Measurements from ENCODE around the gene CD83.

The CD83 gene

DNA sequence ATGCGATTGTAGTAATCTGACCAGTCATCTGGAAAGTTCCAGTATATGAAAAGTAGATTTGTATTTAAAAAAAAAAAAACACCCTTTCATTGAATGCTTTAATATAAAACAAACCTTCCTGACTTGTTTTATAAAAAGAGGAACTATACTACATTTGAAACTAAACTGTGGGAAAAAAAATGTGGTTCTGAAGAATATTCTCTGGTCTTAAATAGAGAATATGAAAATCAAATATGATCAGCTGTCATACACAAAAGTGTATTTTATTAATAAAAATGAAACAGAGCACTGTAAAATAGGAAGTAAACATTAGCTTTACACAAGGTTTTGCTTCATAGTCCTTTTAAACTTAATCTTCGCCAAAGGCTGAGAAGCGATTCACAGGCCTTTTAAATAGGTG is 25.3 kb upstream of the CD83 start:
- no peak for DNase-seq

- no peak for DNase-seq
These were observed 24.5 kb upstream of the CD83 start for GRCh38 chr6:14092838-14093789.

GRCh38 chr6:14094721-14095120 is 22.9 kb upstream of the CD83 start:
- no peak for DNase-seq

- no peak for DNase-seq
These were observed 22.1 kb upstream of the CD83 start for GRCh38 chr6:14095437-14095836.

GRCh38 chr6:14100138-14100537 is 17.4 kb upstream of the CD83 start:
- DNase-seq = no peak

DNA sequence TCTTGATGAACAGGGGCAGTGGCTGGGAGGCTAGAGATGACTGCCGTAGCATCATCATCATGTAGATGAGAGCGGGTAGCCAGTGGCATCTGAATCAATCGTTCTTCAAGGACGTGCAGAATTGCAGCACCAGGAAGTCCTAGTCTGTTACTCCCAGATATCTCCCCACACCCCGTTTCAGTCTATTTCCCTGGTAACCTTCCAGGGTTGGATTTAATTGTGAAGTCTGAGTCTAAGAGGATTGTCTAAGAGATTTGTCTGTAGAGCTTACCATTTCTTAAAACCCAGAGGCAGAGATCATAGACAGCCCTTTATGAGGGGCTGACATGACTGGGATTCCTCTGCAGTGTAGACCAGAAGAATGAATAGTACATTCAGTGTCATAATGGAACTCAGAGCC is 16.6 kb upstream of the CD83 start:
- DNase-seq = no peak

DNA sequence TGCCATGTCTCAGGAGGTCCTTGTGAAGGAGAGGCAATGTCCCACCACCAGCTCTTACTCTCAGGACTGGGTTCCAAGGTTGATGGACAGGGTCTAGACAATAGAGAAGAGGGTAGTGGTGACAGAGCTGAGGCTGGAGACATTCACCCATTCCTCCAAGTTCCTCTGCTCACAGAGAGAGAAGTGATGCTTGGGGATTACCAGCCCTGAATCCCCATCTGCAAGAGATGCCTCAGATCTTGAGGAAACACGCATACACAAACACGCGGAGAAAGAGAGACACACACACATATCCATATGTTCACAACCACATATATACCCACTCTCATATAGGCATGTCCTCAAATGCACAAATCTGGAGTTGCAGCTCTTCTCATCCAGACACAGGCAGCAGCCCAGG is 15.2 kb upstream of the CD83 start:
- no peak for DNase-seq

GRCh38 chr6:14105547-14105946 is 12.0 kb upstream of the CD83 start:
- DNase-seq = no peak

GRCh38 chr6:14107000-14107399 is 10.6 kb upstream of the CD83 start:
- no peak for DNase-seq

- DNase-seq = no peak
These were observed 9.7 kb upstream of the CD83 start for GRCh38 chr6:14107711-14108494.

DNA sequence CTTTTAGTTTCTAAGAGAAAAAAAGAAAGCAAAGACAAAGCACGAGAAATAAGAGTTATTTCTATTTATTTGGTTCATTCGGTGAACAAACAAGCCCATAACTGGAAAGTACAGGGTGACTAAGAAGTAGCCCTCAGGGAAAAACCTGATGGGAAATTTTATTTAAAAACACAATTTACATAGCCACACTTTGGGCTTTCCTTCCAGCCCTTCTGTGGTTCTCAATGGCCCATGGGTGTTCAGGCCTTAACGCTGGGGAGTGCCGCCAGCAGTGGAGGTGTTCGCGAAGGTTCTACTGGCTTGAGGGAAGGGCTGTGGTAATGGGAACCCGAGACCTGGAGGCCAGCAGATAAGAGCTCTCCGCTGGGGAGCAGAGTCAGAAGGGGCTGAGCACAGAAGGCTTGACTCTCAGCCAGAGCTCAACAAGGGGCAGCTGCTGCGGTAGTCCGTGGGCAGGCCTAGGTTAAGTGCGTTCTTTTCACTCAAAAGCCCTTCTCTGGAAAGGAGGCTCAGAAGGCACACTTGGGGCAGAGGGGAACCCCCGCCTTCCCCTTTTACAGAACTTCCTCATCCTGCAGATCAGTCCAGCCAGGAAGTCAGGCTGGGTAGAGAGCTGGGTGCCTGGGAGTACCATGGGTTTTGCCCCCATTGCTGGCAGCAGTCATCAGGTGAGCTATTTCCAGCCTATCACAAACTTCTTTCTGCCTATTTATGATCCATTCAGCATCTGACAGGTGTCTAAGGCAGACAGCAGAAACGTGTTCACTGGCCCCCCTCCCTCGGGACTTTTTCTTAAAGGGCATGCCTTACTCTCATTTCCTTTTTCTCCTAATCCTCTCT is 8.8 kb upstream of the CD83 start:
- DNase-seq = peak; percentile 39

GRCh38 chr6:14109411-14109826 is 8.2 kb upstream of the CD83 start:
- no peak for DNase-seq

GRCh38 chr6:14110001-14110818 is 7.4 kb upstream of the CD83 start:
- DNase-seq = no peak

DNA sequence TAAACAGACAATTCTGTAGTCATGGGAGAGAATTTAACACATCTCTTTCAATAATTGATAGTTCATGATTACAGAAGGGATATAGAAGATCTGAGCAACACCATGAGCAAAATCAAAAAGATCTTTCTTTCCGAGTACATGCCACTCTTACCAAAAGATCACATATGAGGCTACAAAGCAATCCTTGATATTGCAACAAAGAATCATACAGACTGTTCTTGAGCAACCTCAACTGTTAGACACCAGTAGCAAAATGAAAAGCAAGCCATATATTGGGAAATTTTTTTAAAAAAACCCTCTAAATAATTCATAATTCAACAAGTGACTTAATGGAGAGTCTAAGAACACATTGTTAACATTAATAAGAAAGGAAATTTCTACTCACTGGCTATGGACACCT is 3.6 kb upstream of the CD83 start:
- no peak for DNase-seq

DNA sequence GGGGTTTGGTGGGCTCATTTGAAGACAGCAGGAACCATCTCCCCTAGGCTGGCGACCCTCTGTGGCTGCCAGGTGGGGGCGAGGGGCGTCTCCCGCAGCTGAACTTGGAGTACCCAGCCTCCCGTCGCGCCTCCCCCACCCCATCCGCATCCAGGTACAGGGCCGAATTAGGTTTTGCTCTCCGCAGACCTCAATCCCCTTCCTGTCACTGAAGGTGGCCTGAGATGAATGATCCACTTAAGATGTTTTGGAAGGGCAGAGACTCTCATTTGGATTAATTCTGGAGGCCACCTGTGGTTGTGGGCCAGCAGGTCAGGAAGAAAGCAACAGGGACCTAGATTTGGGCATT is 493 bp downstream of the CD83 start:
- no peak for DNase-seq

DNA sequence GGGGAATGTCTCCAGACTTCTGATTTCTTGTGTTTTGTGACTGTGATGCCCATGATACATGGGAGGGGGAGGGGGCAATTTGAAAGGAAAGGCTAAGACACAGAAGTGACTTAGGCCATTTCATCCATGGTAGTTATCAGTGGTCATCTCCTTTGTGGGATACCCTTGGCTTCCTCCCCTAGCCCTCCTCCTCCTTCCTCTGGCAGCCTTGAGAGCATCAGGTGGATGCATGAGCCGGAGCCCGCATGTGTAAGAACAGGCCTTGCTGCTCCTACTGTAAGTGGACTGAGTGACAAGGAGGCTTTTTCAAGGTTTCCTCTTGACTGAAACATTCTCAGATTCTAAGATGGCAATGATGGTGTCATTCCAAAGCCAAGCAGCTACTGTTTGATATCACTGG is 874 bp downstream of the CD83 start:
- DNase-seq = no peak

- no peak for DNase-seq
These were observed 2.2 kb downstream of the CD83 start for GRCh38 chr6:14119784-14120183.

DNA sequence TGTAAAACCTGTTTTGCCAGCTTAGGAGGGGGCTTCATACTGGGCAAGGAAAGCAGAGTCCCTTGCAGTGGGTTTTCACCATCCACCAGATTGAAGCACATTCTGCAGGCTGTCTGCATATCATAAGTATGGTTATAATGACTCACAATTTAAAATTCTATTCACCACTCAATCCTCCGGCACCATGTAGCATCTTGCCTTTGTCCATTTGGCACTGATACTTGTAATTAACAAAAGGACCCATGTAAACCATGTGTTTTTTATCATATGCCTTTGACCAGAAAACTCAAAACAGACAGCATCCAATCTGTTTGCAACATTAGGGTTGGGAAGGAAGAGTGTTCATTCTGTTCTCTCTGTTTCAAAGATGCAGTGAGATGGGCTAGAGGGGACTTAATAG is 3.0 kb downstream of the CD83 start:
- DNase-seq = no peak

DNA sequence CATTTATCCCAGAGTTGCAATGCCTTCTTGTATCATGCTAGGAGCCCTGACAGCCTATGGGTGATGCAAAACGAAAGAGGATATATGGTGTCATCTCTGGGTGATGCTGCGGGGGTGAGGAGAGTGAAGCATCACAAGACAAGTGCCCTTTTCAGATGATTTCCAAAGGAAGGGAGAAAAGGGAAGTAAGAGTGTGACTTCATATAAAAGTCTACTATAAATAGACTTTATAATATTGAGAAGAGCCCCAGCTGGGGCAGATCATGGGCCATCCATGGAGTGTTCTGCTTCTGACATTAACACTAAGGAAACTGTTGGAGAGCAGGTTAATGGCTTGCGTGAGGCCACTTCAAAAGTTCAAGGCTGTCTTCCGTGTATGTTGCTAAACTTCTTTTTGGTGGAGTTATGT is 4.4 kb downstream of the CD83 start:
- DNase-seq = peak; percentile 47

DNA sequence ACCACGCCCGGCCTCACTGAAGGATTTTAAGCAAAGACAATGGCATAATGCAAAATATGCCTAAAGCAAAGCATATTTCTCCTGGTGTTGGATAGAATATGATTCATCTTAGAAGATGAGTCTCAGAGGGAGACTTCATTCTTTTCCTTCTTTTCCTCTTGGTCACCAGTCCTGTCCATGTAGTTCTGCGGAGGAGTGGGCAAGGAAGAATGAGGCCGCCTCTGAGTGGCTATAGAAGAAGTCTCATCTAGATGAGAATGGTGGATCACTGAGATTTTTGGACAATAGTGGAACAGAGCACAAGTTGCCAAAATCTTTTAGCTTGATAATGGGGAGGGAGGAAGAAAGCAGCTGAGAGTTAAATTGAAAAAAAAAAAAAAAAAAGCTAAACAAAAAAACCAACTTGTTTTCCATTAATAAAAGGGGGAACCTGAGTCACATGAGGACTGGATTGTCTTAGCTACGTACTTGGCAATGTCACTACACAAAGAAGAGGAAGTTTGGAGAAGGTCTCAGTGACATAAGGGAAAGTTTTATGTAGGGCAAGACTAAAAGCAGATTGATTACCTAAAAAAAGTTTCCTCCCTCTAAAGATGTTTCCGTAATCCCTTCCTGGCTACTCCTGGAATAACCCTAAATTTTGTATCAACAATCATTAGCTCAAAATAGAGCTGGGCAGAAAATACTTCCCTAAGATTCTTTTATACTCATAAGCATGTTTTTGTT is 6.0 kb downstream of the CD83 start:
- DNase-seq = no peak

DNA sequence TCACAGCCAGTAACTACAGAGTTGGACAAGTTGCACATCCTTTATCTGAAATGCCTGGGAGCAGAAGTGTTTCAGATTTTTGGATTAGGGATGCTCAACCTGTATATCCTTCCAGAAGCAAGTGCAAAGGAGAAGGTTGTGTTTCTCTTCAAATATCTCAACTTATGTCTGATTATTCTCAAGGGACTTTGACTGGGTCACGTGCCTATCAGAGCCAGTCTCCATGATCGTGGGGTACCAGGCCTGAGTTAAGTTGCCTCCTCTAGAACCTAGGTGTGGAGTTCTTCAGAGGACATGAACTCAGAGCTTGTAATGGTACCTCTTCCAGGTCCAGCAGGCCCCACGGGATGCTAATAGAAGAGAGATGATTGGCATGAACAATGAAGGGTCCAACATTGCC is 7.8 kb downstream of the CD83 start:
- DNase-seq = no peak

GRCh38 chr6:14126191-14126590 is 8.6 kb downstream of the CD83 start:
- peak; percentile 74 for DNase-seq

Measured in femur (tissue), 1 donor.